GM12865 (cell line): ENCODE results near the gene KRT2.

Experiments
- DNase-seq: peaks from one replicate; pipeline ENCODE4 v3.0.0; 2010; ENCODE audit warnings: low read depth
- H3K4me3 ChIP-seq: 2 replicates; pipeline ENCODE4 v1.5.1; 2011; ENCODE audit warnings: mild to moderate bottlenecking, low read depth, low read length, control low read depth
- CTCF ChIP-seq: IDR thresholded peaks from 2 replicates; pipeline ENCODE4 v1.5.1; 2011; ENCODE audit warnings: low read length, control low read depth, low read depth, inconsistent platforms; ENCODE audit not compliant: insufficient read depth; ENCODE audit errors: missing control alignments

Gene KRT2

GRCh38 chr12:52631264-52631663 lies 20.7 kb downstream of the KRT2 start:
- no peak for TF ChIP-seq CTCF

GRCh38 chr12:52630599-52631200 lies 21.3 kb downstream of the KRT2 start:
- peak; percentile 3 for DNase-seq
- no peak for TF ChIP-seq CTCF

More at GRCh38 chr12:52631264-52631663, 20.7 kb downstream of the KRT2 start:
- H3K4me3 ChIP-seq = no peak overlapping the region
- DNase-seq = no peak

GRCh38 chr12:52630008-52630500 lies 22.0 kb downstream of the KRT2 start:
- H3K4me3 ChIP-seq = no peak overlapping the region
- TF ChIP-seq CTCF = no peak
- DNase-seq = no peak

More at GRCh38 chr12:52630599-52631200, 21.3 kb downstream of the KRT2 start:
- no peak overlapping the region for H3K4me3 ChIP-seq

GRCh38 chr12:52629281-52630007 lies 22.6 kb downstream of the KRT2 start:
- DNase-seq = no peak
- no peak for TF ChIP-seq CTCF

GRCh38 chr12:52628841-52629240 lies 23.2 kb downstream of the KRT2 start:
- H3K4me3 ChIP-seq = no peak overlapping the region
- no peak for TF ChIP-seq CTCF
- no peak for DNase-seq

More at GRCh38 chr12:52629281-52630007, 22.6 kb downstream of the KRT2 start:
- H3K4me3 ChIP-seq = no peak overlapping the region

- TF ChIP-seq CTCF = no peak
- no peak overlapping the region for H3K4me3 ChIP-seq
- DNase-seq = no peak
Measured at GRCh38 chr12:52628111-52628507, 23.9 kb downstream of the KRT2 start.
